Measurements from ENCODE around the gene DSG1. TPM values are rescaled to one million over a fixed set of nuclear protein-coding genes. Genes with fewer than 3 reads are reported as not detected.

Gene DSG1
- total RNA-seq, 1 experiment from 2014 or later = not detected

GRCh38 chr18:31373641-31374040 lies 55.7 kb downstream of the DSG1 start:
- no TSS peak for BruUV-seq (replicated peaks)
- no peaks in the 10 kb centered on the region for H3K27me3 Mint-ChIP-seq (ENCODE audit: insufficient read depth, unreplicated experiment)
- H3K27me3 ChIP-seq (replicated peaks; ENCODE audit: control insufficient read depth, insufficient read depth, low read length) = no peaks in the 10 kb centered on the region
- DNase-seq = no peak
- H3K4me3 Mint-ChIP-seq (ENCODE audit: unreplicated experiment) = no peak overlapping the region
- no peaks in the 10 kb centered on the region for H3K36me3 Mint-ChIP-seq (ENCODE audit: insufficient read depth, unreplicated experiment)
- no peak overlapping the region for H3K4me3 ChIP-seq (ENCODE audit: low read depth, low read length)
- H3K4me1 ChIP-seq = no peaks in the 10 kb centered on the region
- no peaks in the 10 kb centered on the region for H3K4me1 Mint-ChIP-seq (ENCODE audit: low read depth, unreplicated experiment)
- POLR2A ChIA-PET = no interaction called here
- H3K9me3 Mint-ChIP-seq (ENCODE audit: unreplicated experiment) = no peaks in the 10 kb centered on the region
- no peaks in the 10 kb centered on the region for H3K9me3 ChIP-seq
- CTCF ChIA-PET = no interaction called here
- TF ChIP-seq CTCF (IDR thresholded peaks at IDR 0.05; ENCODE audit: insufficient read depth in 1 of 2, low read depth in 1 of 2, low read length in 1 of 2, severe bottlenecking in 1 of 2, unreplicated experiment in 1 of 2) = no peak
- H3K27ac Mint-ChIP-seq (ENCODE audit: unreplicated experiment) = no peak overlapping the region
- H3K36me3 ChIP-seq (ENCODE audit: control insufficient read depth, insufficient read depth, low read length) = no peaks in the 10 kb centered on the region
- intact Hi-C loops (cut with micrococcal nuclease; ENCODE audit: unreplicated experiment) = no loop called here

DNA sequence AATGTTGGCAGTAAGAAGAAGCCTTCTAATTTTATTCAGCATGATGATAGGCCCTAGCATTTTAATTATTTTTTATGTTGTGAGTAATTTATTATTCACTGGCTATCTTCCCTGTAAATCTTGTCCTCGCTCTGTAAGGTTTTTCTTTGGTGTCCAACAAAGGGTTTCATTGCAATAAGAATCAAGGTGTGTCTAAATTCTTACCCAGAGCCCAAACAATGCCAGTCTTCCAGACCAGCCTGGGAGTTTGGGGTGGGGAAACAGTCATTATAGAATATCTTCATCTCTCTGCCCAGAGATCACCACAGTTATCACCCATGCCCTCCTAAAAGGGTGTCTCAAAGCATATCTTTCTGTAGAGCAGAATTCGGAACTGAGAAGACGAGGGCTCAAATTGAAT lies 58.5 kb downstream of the DSG1 start, which contains the start of gene DSG4:
Gene DSG4, plus strand, starts transcription at position 301 of the 400 bp plus-strand sequence. CDS start 135 bp downstream, outside the sequence.
- no peaks in the 10 kb centered on the region for H3K27me3 ChIP-seq (replicated peaks; ENCODE audit: control insufficient read depth, insufficient read depth, low read length)
- H3K4me1 ChIP-seq = no peaks in the 10 kb centered on the region
- TF ChIP-seq CTCF (IDR thresholded peaks at IDR 0.05; ENCODE audit: insufficient read depth in 1 of 2, low read depth in 1 of 2, low read length in 1 of 2, severe bottlenecking in 1 of 2, unreplicated experiment in 1 of 2) = no peak
- H3K4me3 ChIP-seq (ENCODE audit: low read depth, low read length) = no peak within 1 kb of the TSS
- H3K36me3 Mint-ChIP-seq (ENCODE audit: insufficient read depth, unreplicated experiment) = no peaks in the 10 kb centered on the region
- H3K27ac Mint-ChIP-seq (ENCODE audit: unreplicated experiment) = no peak within 1 kb of the TSS
- H3K27me3 Mint-ChIP-seq (ENCODE audit: insufficient read depth, unreplicated experiment) = no peaks in the 10 kb centered on the region
- no peaks in the 10 kb centered on the region for H3K9me3 ChIP-seq
- no peak for DNase-seq
- no peaks in the 10 kb centered on the region for H3K9me3 Mint-ChIP-seq (ENCODE audit: unreplicated experiment)
- no peaks in the 10 kb centered on the region for H3K4me1 Mint-ChIP-seq (ENCODE audit: low read depth, unreplicated experiment)
- POLR2A ChIA-PET = no interaction called here
- no peak within 1 kb of the TSS for H3K4me3 Mint-ChIP-seq (ENCODE audit: unreplicated experiment)
- intact Hi-C loops (cut with micrococcal nuclease; ENCODE audit: unreplicated experiment) = no loop called here
- no TSS peak for BruUV-seq (replicated peaks)
- H3K36me3 ChIP-seq (ENCODE audit: control insufficient read depth, insufficient read depth, low read length) = no peaks in the 10 kb centered on the region
- CTCF ChIA-PET = no interaction called here

GRCh38 chr18:31380912-31381311 lies 63.0 kb downstream of the DSG1 start:
- H3K27me3 ChIP-seq (replicated peaks; ENCODE audit: control insufficient read depth, insufficient read depth, low read length) = no peaks in the 10 kb centered on the region
- ChIA-PET POLR2A (no interaction called here), CTCF (no interaction called here)
- no peak overlapping the region for H3K4me3 ChIP-seq (ENCODE audit: low read depth, low read length)
- DNase-seq = no peak
- Mint-ChIP-seq H3K36me3 (ENCODE audit: insufficient read depth, unreplicated experiment) (no peaks in the 10 kb centered on the region), H3K4me1 (ENCODE audit: low read depth, unreplicated experiment) (no peaks in the 10 kb centered on the region), H3K4me3 (ENCODE audit: unreplicated experiment) (no peak overlapping the region), H3K27me3 (ENCODE audit: insufficient read depth, unreplicated experiment) (no peaks in the 10 kb centered on the region), H3K9me3 (ENCODE audit: unreplicated experiment) (no peaks in the 10 kb centered on the region), H3K27ac (ENCODE audit: unreplicated experiment) (no peak overlapping the region)
- no peaks in the 10 kb centered on the region for H3K9me3 ChIP-seq
- no peak for TF ChIP-seq CTCF (IDR thresholded peaks at IDR 0.05; ENCODE audit: insufficient read depth in 1 of 2, low read depth in 1 of 2, low read length in 1 of 2, severe bottlenecking in 1 of 2, unreplicated experiment in 1 of 2)
- no TSS peak for BruUV-seq (replicated peaks)
- no peaks in the 10 kb centered on the region for H3K36me3 ChIP-seq (ENCODE audit: control insufficient read depth, insufficient read depth, low read length)
- intact Hi-C loops (cut with micrococcal nuclease; ENCODE audit: unreplicated experiment) = no loop called here
- no peaks in the 10 kb centered on the region for H3K4me1 ChIP-seq

Measured in Caco-2 (cell line).